ENCODE measurements around the gene SRBD1.

Gene SRBD1

GRCh38 chr2:45390441-45390840 is 220.6 kb downstream of the SRBD1 start:
- H3K36me3 ChIP-seq (ENCODE audit: control insufficient read depth in 1 of 2, insufficient read depth in 2 of 2, low read length in 2 of 2), result peaks cover 0 to 30% of the 10 kb centered on the region in 2 donors
- H3K27ac ChIP-seq (ENCODE audit: low read length), result no peak overlapping the region
- no peaks in the 10 kb centered on the region for H3K9me3 ChIP-seq (ENCODE audit: control insufficient read depth in 1 of 2, low read length in 2 of 2)
- no peaks in the 10 kb centered on the region for H3K4me1 ChIP-seq (ENCODE audit: control insufficient read depth in 1 of 2, insufficient read depth in 2 of 2, low read length in 2 of 2)
- H3K4me3 ChIP-seq (ENCODE audit: low read depth in 1 of 2, low read length in 2 of 2), result no peak overlapping the region
- H3K27me3 ChIP-seq (ENCODE audit: low read depth, low read length), result no peaks in the 10 kb centered on the region

DNA sequence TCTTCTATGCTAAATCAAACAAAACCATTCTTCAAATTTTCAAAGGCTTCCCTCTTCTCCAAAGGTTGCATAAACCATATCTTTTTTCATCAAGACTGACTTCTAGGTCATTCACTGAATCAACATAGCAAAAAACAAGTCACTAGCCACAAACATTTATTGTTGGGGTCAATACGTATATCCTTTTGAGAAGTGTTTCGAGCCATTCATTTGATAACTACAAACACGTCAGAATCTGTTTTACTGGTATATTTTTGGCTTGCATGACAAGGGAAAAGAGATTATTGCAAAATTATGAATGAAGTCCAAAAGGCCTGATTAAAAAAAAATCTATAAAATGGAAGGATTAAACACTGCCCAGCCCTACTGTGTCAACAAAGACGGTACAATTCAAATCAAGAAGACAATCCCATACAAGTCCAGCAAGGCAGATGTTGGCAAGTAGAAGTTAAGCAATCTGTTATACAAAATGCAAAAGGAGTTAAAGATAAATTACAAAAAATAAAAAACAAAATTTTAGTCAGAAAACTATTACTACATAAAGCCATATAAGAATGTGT is 222.4 kb downstream of the SRBD1 start:
- H3K4me3 ChIP-seq (ENCODE audit: low read depth in 1 of 2, low read length in 2 of 2), result no peak overlapping the region
- no peak overlapping the region for H3K27ac ChIP-seq (ENCODE audit: low read length)
- no peaks in the 10 kb centered on the region for H3K9me3 ChIP-seq (ENCODE audit: control insufficient read depth in 1 of 2, low read length in 2 of 2)
- no peaks in the 10 kb centered on the region for H3K27me3 ChIP-seq (ENCODE audit: low read depth, low read length)
- H3K4me1 ChIP-seq (ENCODE audit: control insufficient read depth in 1 of 2, insufficient read depth in 2 of 2, low read length in 2 of 2), result no peaks in the 10 kb centered on the region
- H3K36me3 ChIP-seq (ENCODE audit: control insufficient read depth in 1 of 2, insufficient read depth in 2 of 2, low read length in 2 of 2), result peaks cover 0 to 30% of the 10 kb centered on the region in 2 donors

DNA sequence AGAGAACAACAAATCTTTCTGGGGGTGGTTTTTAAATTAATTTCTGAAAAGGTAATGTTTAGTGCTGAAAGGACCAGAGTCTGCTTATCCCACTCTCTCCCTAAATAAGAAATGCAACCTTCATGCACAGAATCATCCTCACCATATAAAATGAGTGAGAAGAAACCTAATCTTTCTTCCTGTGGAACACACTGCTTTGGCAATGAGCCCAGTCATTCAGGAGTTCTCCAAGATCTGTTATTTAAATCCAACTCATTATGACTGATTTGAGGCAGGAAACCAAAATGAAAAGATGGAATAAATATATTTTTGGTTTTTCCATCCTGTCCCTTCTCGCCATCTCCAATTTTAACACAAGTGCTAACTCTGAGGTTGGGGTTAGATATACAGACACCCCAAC is 228.3 kb downstream of the SRBD1 start:
- peaks cover 0 to 6% of the 10 kb centered on the region in 2 donors for H3K36me3 ChIP-seq (ENCODE audit: control insufficient read depth in 1 of 2, insufficient read depth in 2 of 2, low read length in 2 of 2)
- H3K27ac ChIP-seq (ENCODE audit: low read length), result no peak overlapping the region
- no peaks in the 10 kb centered on the region for H3K9me3 ChIP-seq (ENCODE audit: control insufficient read depth in 1 of 2, low read length in 2 of 2)
- H3K4me3 ChIP-seq (ENCODE audit: low read depth in 1 of 2, low read length in 2 of 2), result no peak overlapping the region
- H3K27me3 ChIP-seq (ENCODE audit: low read depth, low read length), result no peaks in the 10 kb centered on the region
- no peaks in the 10 kb centered on the region for H3K4me1 ChIP-seq (ENCODE audit: control insufficient read depth in 1 of 2, insufficient read depth in 2 of 2, low read length in 2 of 2)

- Histone ChIP-seq H3K27ac (ENCODE audit: low read length) (no peak overlapping the region), H3K4me3 (ENCODE audit: low read depth in 1 of 2, low read length in 2 of 2) (no peak overlapping the region), H3K9me3 (ENCODE audit: control insufficient read depth in 1 of 2, low read length in 2 of 2) (peaks cover 0 to 4% of the 10 kb centered on the region in 2 donors), H3K27me3 (ENCODE audit: low read depth, low read length) (no peaks in the 10 kb centered on the region), H3K36me3 (ENCODE audit: control insufficient read depth in 1 of 2, insufficient read depth in 2 of 2, low read length in 2 of 2) (no peaks in the 10 kb centered on the region), H3K4me1 (ENCODE audit: control insufficient read depth in 1 of 2, insufficient read depth in 2 of 2, low read length in 2 of 2) (no peaks in the 10 kb centered on the region)
Measured at GRCh38 chr2:45380131-45380836, 230.8 kb downstream of the SRBD1 start.

GRCh38 chr2:45379399-45380087 is 231.5 kb downstream of the SRBD1 start:
- H3K27me3 ChIP-seq (ENCODE audit: low read depth, low read length), result no peaks in the 10 kb centered on the region
- H3K36me3 ChIP-seq (ENCODE audit: control insufficient read depth in 1 of 2, insufficient read depth in 2 of 2, low read length in 2 of 2), result no peaks in the 10 kb centered on the region

GRCh38 chr2:45373534-45373933 is 237.5 kb downstream of the SRBD1 start:
- Histone ChIP-seq H3K27me3 (ENCODE audit: low read depth, low read length) (no peaks in the 10 kb centered on the region), H3K36me3 (ENCODE audit: control insufficient read depth in 1 of 2, insufficient read depth in 2 of 2, low read length in 2 of 2) (no peaks in the 10 kb centered on the region), H3K9me3 (ENCODE audit: control insufficient read depth in 1 of 2, low read length in 2 of 2) (peaks cover 0 to 4% of the 10 kb centered on the region in 2 donors), H3K4me1 (ENCODE audit: control insufficient read depth in 1 of 2, insufficient read depth in 2 of 2, low read length in 2 of 2) (no peaks in the 10 kb centered on the region), H3K27ac (ENCODE audit: low read length) (no peak overlapping the region), H3K4me3 (ENCODE audit: low read depth in 1 of 2, low read length in 2 of 2) (no peak overlapping the region)

More at GRCh38 chr2:45379399-45380087, 231.5 kb downstream of the SRBD1 start:
- Histone ChIP-seq H3K4me3 (ENCODE audit: low read depth in 1 of 2, low read length in 2 of 2) (no peak overlapping the region), H3K4me1 (ENCODE audit: control insufficient read depth in 1 of 2, insufficient read depth in 2 of 2, low read length in 2 of 2) (no peaks in the 10 kb centered on the region), H3K27ac (ENCODE audit: low read length) (no peak overlapping the region), H3K9me3 (ENCODE audit: control insufficient read depth in 1 of 2, low read length in 2 of 2) (peaks cover 0 to 4% of the 10 kb centered on the region in 2 donors)

- Histone ChIP-seq H3K36me3 (ENCODE audit: control insufficient read depth in 1 of 2, insufficient read depth in 2 of 2, low read length in 2 of 2) (no peaks in the 10 kb centered on the region), H3K4me3 (ENCODE audit: low read depth in 1 of 2, low read length in 2 of 2) (no peak overlapping the region), H3K9me3 (ENCODE audit: control insufficient read depth in 1 of 2, low read length in 2 of 2) (no peaks in the 10 kb centered on the region)
Measured at GRCh38 chr2:45370369-45370768, 240.7 kb downstream of the SRBD1 start.

DNA sequence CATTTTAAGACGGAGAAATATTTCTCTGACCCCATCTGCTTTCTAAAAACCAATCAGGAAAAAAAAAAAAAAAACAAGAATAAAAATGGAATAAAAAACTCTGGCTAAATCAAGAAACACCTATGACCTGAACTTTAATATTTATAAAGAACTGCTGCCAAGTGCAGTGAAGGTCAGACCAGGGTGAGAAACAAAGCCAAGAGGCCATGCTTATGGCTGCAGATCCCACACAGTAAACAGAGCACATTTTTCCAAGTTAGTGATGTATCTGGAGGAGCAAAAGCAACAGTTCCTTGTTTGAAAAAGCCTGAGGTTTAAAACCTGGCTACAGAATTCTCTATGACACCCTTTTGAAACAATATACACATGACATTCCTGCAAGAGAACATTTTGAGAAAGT is 242.3 kb downstream of the SRBD1 start:
- no peaks in the 10 kb centered on the region for H3K9me3 ChIP-seq (ENCODE audit: control insufficient read depth in 1 of 2, low read length in 2 of 2)
- H3K4me1 ChIP-seq (ENCODE audit: control insufficient read depth in 1 of 2, insufficient read depth in 2 of 2, low read length in 2 of 2), result no peaks in the 10 kb centered on the region
- H3K4me3 ChIP-seq (ENCODE audit: low read depth in 1 of 2, low read length in 2 of 2), result no peak overlapping the region

More at GRCh38 chr2:45370369-45370768, 240.7 kb downstream of the SRBD1 start:
- H3K27ac ChIP-seq (ENCODE audit: low read length), result no peak overlapping the region
- no peaks in the 10 kb centered on the region for H3K27me3 ChIP-seq (ENCODE audit: low read depth, low read length)
- no peaks in the 10 kb centered on the region for H3K4me1 ChIP-seq (ENCODE audit: control insufficient read depth in 1 of 2, insufficient read depth in 2 of 2, low read length in 2 of 2)

GRCh38 chr2:45361666-45362065 is 249.4 kb downstream of the SRBD1 start:
- H3K36me3 ChIP-seq (ENCODE audit: control insufficient read depth in 1 of 2, insufficient read depth in 2 of 2, low read length in 2 of 2), result no peaks in the 10 kb centered on the region
- H3K27me3 ChIP-seq (ENCODE audit: low read depth, low read length), result no peaks in the 10 kb centered on the region
- no peaks in the 10 kb centered on the region for H3K4me1 ChIP-seq (ENCODE audit: control insufficient read depth in 1 of 2, insufficient read depth in 2 of 2, low read length in 2 of 2)
- H3K9me3 ChIP-seq (ENCODE audit: control insufficient read depth in 1 of 2, low read length in 2 of 2), result no peaks in the 10 kb centered on the region
- H3K4me3 ChIP-seq (ENCODE audit: low read depth in 1 of 2, low read length in 2 of 2), result no peak overlapping the region
- no peak overlapping the region for H3K27ac ChIP-seq (ENCODE audit: low read length)

More for the DNA sequence above, 242.3 kb downstream of the SRBD1 start:
- no peak overlapping the region for H3K27ac ChIP-seq (ENCODE audit: low read length)
- H3K36me3 ChIP-seq (ENCODE audit: control insufficient read depth in 1 of 2, insufficient read depth in 2 of 2, low read length in 2 of 2), result no peaks in the 10 kb centered on the region
- H3K27me3 ChIP-seq (ENCODE audit: low read depth, low read length), result no peaks in the 10 kb centered on the region

DNA sequence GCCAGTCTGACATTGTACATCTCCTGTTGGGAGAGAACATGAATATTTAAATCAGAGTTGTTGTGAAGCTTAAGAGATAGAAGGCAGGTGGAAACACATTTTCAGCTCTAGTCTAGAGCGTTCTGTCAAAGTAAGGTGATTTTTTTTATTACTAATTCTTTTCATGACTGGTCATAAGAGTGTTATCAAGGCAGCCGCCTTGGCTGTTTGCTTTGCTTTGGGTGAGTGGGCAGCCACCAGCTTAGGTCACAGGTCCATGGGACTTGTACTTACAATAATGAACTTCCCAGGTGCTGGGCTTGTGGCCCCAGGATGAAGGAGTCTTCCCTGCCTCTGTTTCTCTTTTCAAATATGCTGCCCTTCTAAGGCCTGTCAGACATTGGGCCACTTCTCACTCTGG is 256.3 kb downstream of the SRBD1 start:
- Histone ChIP-seq H3K27ac (ENCODE audit: low read length) (no peak overlapping the region), H3K4me1 (ENCODE audit: control insufficient read depth in 1 of 2, insufficient read depth in 2 of 2, low read length in 2 of 2) (no peaks in the 10 kb centered on the region), H3K36me3 (ENCODE audit: control insufficient read depth in 1 of 2, insufficient read depth in 2 of 2, low read length in 2 of 2) (no peaks in the 10 kb centered on the region), H3K9me3 (ENCODE audit: control insufficient read depth in 1 of 2, low read length in 2 of 2) (no peaks in the 10 kb centered on the region), H3K27me3 (ENCODE audit: low read depth, low read length) (no peaks in the 10 kb centered on the region), H3K4me3 (ENCODE audit: low read depth in 1 of 2, low read length in 2 of 2) (no peak overlapping the region)

- Histone ChIP-seq H3K4me3 (ENCODE audit: low read depth in 1 of 2, low read length in 2 of 2) (no peak overlapping the region), H3K4me1 (ENCODE audit: control insufficient read depth in 1 of 2, insufficient read depth in 2 of 2, low read length in 2 of 2) (no peaks in the 10 kb centered on the region), H3K36me3 (ENCODE audit: control insufficient read depth in 1 of 2, insufficient read depth in 2 of 2, low read length in 2 of 2) (no peaks in the 10 kb centered on the region), H3K27ac (ENCODE audit: low read length) (no peak overlapping the region), H3K27me3 (ENCODE audit: low read depth, low read length) (no peaks in the 10 kb centered on the region), H3K9me3 (ENCODE audit: control insufficient read depth in 1 of 2, low read length in 2 of 2) (no peaks in the 10 kb centered on the region)
Measured at GRCh38 chr2:45353879-45354278, 257.2 kb downstream of the SRBD1 start.
